Measurements from ENCODE around the gene LRRC1. TPM values are rescaled to one million over a fixed set of nuclear protein-coding genes. Genes with fewer than 3 reads are reported as not detected.
"Not testable (repeated sequence)": the region's sequence is repeated elsewhere in the genome, so short reads cannot be mapped to it uniquely, and the experiment has no call there.

Gene LRRC1
- total and polyA plus RNA-seq, 8 donors: 8.6 to 16.4 (median 10.3) TPM

DNA sequence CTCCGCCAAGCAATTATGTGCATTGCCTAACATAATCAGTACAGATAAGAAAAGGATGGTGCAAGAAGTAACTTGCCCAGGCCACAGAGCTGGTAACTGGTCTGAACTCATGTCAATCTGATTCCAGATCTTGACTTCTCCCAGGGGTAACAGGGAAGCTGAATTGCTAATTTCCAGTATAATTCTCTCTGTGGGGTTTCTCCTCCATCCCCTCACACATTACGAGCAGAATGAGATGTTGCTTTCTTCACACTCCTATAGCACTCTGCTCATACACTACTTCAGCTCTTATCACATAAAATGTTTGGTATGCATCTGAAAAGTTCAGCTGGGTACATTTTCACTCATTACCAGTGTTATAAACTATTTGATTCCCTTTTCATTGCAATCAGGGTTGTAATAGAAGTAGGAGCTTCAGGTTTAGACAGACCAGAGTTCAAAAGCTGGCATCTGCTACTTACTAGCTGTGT, 24.0 kb upstream of the LRRC1 start:
- intact Hi-C loops (cut with DNase I): no loop called here
- no peaks in the 10 kb centered on the region for H3K4me1 ChIP-seq
- TF ChIP-seq, protein P1, sequence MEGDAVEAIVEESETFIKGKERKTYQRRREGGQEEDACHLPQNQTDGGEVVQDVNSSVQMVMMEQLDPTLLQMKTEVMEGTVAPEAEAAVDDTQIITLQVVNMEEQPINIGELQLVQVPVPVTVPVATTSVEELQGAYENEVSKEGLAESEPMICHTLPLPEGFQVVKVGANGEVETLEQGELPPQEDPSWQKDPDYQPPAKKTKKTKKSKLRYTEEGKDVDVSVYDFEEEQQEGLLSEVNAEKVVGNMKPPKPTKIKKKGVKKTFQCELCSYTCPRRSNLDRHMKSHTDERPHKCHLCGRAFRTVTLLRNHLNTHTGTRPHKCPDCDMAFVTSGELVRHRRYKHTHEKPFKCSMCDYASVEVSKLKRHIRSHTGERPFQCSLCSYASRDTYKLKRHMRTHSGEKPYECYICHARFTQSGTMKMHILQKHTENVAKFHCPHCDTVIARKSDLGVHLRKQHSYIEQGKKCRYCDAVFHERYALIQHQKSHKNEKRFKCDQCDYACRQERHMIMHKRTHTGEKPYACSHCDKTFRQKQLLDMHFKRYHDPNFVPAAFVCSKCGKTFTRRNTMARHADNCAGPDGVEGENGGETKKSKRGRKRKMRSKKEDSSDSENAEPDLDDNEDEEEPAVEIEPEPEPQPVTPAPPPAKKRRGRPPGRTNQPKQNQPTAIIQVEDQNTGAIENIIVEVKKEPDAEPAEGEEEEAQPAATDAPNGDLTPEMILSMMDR (IDR thresholded peaks at IDR 0.05): no peak
- H3K36me3 ChIP-seq: no peaks in the 10 kb centered on the region
- peaks cover 0 to 5% of the 10 kb centered on the region in 2 donors for H3K9me3 ChIP-seq
- H3K27ac ChIP-seq: no peak overlapping the region
- DNase-seq: no peak
- H3K4me3 ChIP-seq: no peak overlapping the region
- no peaks in the 10 kb centered on the region for H3K27me3 ChIP-seq
- ATAC-seq: no peak

DNA sequence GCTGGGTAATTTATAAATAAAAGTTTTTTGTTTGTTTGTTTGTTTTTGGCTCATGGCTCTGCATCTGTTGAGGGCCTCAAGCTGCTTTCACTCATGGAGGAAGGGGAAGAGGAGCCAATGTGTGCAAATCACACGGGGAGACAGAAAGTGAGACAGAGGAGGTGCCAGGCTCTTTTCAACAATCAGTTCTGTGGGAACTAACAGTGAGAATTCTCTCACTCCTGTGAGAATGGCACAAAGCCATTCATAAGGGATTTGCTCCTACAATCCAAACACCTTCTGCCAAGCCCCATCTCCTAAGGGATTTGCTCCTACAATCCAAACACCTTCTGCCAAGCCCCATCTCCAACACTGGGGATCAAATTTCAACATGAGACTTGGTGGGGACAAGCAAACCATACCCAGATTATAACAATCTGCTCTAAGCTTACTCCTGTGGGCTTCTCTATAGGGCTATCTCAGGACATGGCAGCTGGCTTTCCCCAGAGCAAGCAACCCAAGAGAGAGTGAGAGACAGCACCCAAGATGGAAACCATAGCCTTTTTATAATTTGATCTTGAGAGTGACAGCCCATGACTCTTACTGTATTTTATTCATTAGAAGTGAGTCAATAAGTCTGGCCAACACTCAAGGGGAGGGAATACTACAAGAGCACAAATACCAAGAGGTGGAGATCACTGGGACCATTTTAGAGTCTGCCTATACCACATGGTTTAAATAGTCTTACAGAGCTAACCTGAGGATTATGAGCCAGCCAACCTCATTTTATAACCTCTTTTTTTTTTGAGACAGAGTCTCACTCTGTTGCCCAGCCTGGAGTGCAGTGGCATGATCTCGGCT, 22.8 kb upstream of the LRRC1 start:
- no peak for DNase-seq
- Histone ChIP-seq H3K9me3 (peaks cover 0 to 5% of the 10 kb centered on the region in 2 donors), H3K4me1 (no peaks in the 10 kb centered on the region), H3K27me3 (no peaks in the 10 kb centered on the region), H3K27ac (no peak overlapping the region), H3K36me3 (no peaks in the 10 kb centered on the region), H3K4me3 (no peak overlapping the region)
- TF ChIP-seq, protein P1 (IDR thresholded peaks at IDR 0.05): no peak
- no peak for ATAC-seq
- intact Hi-C loops (cut with DNase I): no loop called here

DNA sequence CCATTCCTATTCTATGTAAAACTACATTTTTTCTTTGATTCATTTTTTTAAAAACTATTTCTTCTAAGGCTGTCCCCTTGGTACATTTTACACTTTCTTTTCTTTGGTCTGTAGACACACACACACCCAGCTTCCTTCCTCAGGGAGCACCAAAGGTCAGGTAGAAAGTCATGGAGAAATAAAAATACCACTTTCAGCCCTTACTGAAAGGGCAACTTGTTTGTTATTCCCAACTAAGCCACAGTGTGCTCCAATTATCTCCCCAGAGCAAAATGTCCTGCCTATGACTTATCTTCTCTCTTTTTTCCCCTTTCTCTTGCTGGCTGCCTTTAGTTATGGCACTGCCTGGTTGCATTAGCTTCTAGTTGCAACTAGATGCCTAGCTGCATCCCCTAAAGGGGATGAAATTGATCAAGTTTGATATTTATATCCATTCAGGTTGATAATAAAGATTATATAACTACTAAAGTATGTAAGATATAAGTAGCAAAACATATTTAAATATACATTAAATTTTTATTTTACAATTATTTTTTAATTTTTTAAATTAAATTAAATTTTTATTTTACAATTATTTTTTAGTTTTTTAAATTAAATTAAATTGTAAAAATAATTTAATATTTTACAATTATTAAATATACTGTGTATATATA, 21.6 kb upstream of the LRRC1 start:
- no peak overlapping the region for H3K4me3 ChIP-seq
- ATAC-seq (no peak), DNase-seq (no peak)
- H3K9me3 ChIP-seq: peaks cover 0 to 5% of the 10 kb centered on the region in 2 donors
- intact Hi-C loops (cut with DNase I): no loop called here
- H3K27me3 ChIP-seq: no peaks in the 10 kb centered on the region
- no peaks in the 10 kb centered on the region for H3K36me3 ChIP-seq
- no peak overlapping the region for H3K27ac ChIP-seq
- TF ChIP-seq, protein P1 (IDR thresholded peaks at IDR 0.05): no peak
- H3K4me1 ChIP-seq: no peaks in the 10 kb centered on the region

DNA sequence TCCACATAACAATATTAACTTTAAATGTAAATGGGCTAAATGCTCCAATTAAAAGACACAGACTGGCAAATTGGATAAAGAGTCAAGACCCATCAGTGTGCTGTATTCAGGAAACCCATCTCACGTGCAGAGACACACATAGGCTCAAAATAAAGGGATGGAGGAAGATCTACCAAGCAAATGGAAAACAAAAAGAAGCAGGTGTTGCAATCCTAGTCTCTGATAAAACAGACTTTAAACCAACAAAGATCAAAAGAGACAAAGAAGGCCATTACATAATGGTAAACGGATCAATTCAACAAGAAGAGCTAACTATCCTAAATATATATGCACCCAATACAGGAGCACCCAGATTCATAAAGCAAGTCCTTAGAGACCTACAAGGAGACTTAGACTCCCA, 18.7 kb upstream of the LRRC1 start:
- H3K27me3 ChIP-seq; intact Hi-C loops (cut with DNase I); H3K4me3 ChIP-seq; H3K27ac ChIP-seq; ATAC-seq; DNase-seq; H3K36me3 ChIP-seq; H3K4me1 ChIP-seq; H3K9me3 ChIP-seq: not testable (repeated sequence)

DNA sequence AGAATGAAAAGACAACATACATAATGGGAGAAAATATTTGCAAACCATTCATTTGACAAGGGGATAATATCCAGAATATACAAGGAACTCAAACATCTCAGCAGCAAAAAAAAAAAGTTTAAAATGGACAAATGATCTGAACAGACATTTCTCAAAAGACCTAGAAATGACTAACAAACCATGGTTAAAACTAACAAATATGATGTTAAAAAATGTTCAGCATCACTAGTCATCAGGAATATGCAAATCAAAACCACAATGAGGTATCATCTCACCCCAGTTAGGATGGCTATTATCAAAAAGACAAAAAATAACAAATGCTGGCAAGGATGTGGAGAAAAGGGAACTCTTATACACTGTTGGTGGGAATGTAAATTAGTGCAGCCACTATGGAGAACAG, 9.8 kb upstream of the LRRC1 start:
- H3K27ac ChIP-seq; ATAC-seq; H3K27me3 ChIP-seq; H3K4me1 ChIP-seq; DNase-seq; H3K4me3 ChIP-seq; H3K36me3 ChIP-seq; intact Hi-C loops (cut with DNase I): not testable (repeated sequence)
- H3K9me3 ChIP-seq: peaks cover 0 to 23% of the 10 kb centered on the region in 2 donors

DNA sequence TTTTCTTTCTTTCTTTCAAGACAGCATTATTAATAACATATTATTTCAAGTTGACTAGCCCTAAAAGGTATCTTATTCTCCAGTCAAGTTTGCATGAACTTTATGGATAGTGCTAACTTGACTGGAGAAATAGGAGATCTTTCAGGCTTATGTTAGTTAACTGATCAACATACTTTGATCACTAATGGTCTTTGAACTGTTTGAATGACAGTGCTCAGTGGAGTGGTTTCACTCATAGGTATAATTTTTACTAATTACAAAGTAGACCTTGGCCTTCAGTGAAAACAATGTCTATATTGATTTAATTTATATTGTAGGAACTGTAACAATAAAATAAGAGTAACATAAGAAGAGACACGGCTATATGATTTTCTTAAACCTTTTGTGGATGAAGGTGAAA, 8.0 kb upstream of the LRRC1 start:
- H3K4me3 ChIP-seq: no peak overlapping the region
- H3K27me3 ChIP-seq: no peaks in the 10 kb centered on the region
- DNase-seq (no peak), ATAC-seq (no peak)
- peaks cover 0 to 19% of the 10 kb centered on the region in 2 donors for H3K9me3 ChIP-seq
- intact Hi-C loops (cut with DNase I): no loop called here
- H3K27ac ChIP-seq: no peak overlapping the region
- TF ChIP-seq, protein P1 (IDR thresholded peaks at IDR 0.05): no peak
- H3K4me1 ChIP-seq: no peaks in the 10 kb centered on the region
- H3K36me3 ChIP-seq: no peaks in the 10 kb centered on the region

Data from left lung (tissue), 10 donors.